ENCODE measurements around the gene ZNF512B.

The ZNF512B gene

GRCh38 chr20:63969838-63970713, at the start of gene ZNF512B:
TSS of gene ZNF512B (minus strand) at chr20:63969930. CDS start at chr20:63967950, 1,980 bp downstream.
- peak; percentile 66 to 69 for DNase-seq

- no peak for DNase-seq
These were observed 45.9 kb upstream of the ZNF512B start for GRCh38 chr20:64015635-64016034.

- peak in 1 of 2 donors; percentile 37 for DNase-seq
These were observed 42.8 kb upstream of the ZNF512B start for GRCh38 chr20:64012385-64013154.

GRCh38 chr20:64011366-64011779, 41.6 kb upstream of the ZNF512B start:
- peak in 1 of 2 donors; percentile 7 for DNase-seq

GRCh38 chr20:64010711-64011237, 41.0 kb upstream of the ZNF512B start:
- DNase-seq, result no peak

- no peak for DNase-seq
These were observed 40.2 kb upstream of the ZNF512B start for GRCh38 chr20:64009811-64010387.

- DNase-seq, result no peak
These were observed 37.2 kb upstream of the ZNF512B start for GRCh38 chr20:64006902-64007301.

- no peak for DNase-seq
These were observed 36.8 kb upstream of the ZNF512B start for GRCh38 chr20:64006490-64006889.

GRCh38 chr20:64005394-64005793, 35.7 kb upstream of the ZNF512B start:
- DNase-seq, result no peak

GRCh38 chr20:64003960-64004725, 34.4 kb upstream of the ZNF512B start:
- no peak for DNase-seq

GRCh38 chr20:64001607-64002011, 31.9 kb upstream of the ZNF512B start:
- no peak for DNase-seq

GRCh38 chr20:64000906-64001305, 31.2 kb upstream of the ZNF512B start:
- no peak for DNase-seq

- no peak for DNase-seq
These were observed 13.2 kb upstream of the ZNF512B start for GRCh38 chr20:63982937-63983336.

- peak; percentile 95 to 97 for DNase-seq
These were observed 11.3 kb upstream of the ZNF512B start, which contains the start of gene PRPF6 for GRCh38 chr20:63980806-63981728. TSS of gene PRPF6 (plus strand) at chr20:63981132. CDS start at chr20:63981246, 114 bp downstream.

GRCh38 chr20:63980317-63980805, 10.6 kb upstream of the ZNF512B start:
- DNase-seq, result peak in 1 of 2 donors; percentile 41

GRCh38 chr20:63979557-63980316, 10.0 kb upstream of the ZNF512B start, which contains the start of gene SAMD10:
TSS of gene SAMD10 (minus strand) at chr20:63979642. CDS start at chr20:63979467, 175 bp downstream.
- DNase-seq, result peak; percentile 58 to 63

- no peak for DNase-seq
These were observed 9.5 kb upstream of the ZNF512B start for GRCh38 chr20:63979229-63979556.

- peak; percentile 55 to 57 for DNase-seq
These were observed 8.8 kb upstream of the ZNF512B start for GRCh38 chr20:63978319-63979228.

- DNase-seq, result peak; percentile 37 to 49
These were observed 8.1 kb upstream of the ZNF512B start for GRCh38 chr20:63977739-63978276.

Data from CD4-positive, alpha-beta T cell treated with Interleukin-1 beta for 1 hour (primary cell).